GM18508 (cell line): ENCODE data around the gene MYO18B.

Experiments used
- ATAC-seq: cut with Tn5 transposase; IDR thresholded peaks from one replicate; pipeline ENCODE4 v1.9.1; 2021; ENCODE audit warnings: moderate number of reproducible peaks; ENCODE audit not compliant: insufficient read depth, unreplicated experiment

The MYO18B gene

GRCh38 chr22:25930788-25931310 is 188.9 kb downstream of the MYO18B start:
- no peak for ATAC-seq

- no peak for ATAC-seq
Measured at GRCh38 chr22:25933158-25933788, 191.3 kb downstream of the MYO18B start.

- no peak for ATAC-seq
Measured at GRCh38 chr22:25935266-25936058, 193.5 kb downstream of the MYO18B start.

GRCh38 chr22:25938151-25938550 is 196.2 kb downstream of the MYO18B start:
- ATAC-seq: no peak

- no peak for ATAC-seq
Measured at GRCh38 chr22:25939384-25939783, 197.4 kb downstream of the MYO18B start.

- ATAC-seq: no peak
Measured at GRCh38 chr22:25940479-25940878, 198.5 kb downstream of the MYO18B start.

- no peak for ATAC-seq
Measured at GRCh38 chr22:25941365-25941960, 199.5 kb downstream of the MYO18B start.

GRCh38 chr22:25942115-25942855 is 200.3 kb downstream of the MYO18B start:
- ATAC-seq: no peak

- no peak for ATAC-seq
Measured at GRCh38 chr22:25942856-25943411, 200.9 kb downstream of the MYO18B start.

- no peak for ATAC-seq
Measured at GRCh38 chr22:25950111-25950510, 208.1 kb downstream of the MYO18B start.

- ATAC-seq: no peak
Measured at GRCh38 chr22:25953276-25953675, 211.3 kb downstream of the MYO18B start.

- ATAC-seq: no peak
Measured at GRCh38 chr22:25953919-25954318, 211.9 kb downstream of the MYO18B start.

GRCh38 chr22:25955323-25955722 is 213.3 kb downstream of the MYO18B start:
- ATAC-seq: no peak

- no peak for ATAC-seq
Measured at GRCh38 chr22:25956801-25957200, 214.8 kb downstream of the MYO18B start.

- ATAC-seq: no peak
Measured at GRCh38 chr22:25959818-25960774, 218.1 kb downstream of the MYO18B start.

GRCh38 chr22:25961699-25962098 is 219.7 kb downstream of the MYO18B start:
- ATAC-seq: no peak

- no peak for ATAC-seq
Measured at GRCh38 chr22:25962711-25963110, 220.7 kb downstream of the MYO18B start.

GRCh38 chr22:25964961-25965730 is 223.2 kb downstream of the MYO18B start:
- no peak for ATAC-seq
